DOHH2 (cell line): ENCODE measurements around the gene KLHDC9.
"Not testable (repeated sequence)": the region's sequence is repeated elsewhere in the genome, so short reads cannot be mapped to it uniquely, and the experiment has no call there.

ENCODE experiments used
- H3F3A ChIP-seq: fragments of 200-600 bp; sonication (generic), shearing (Covaris generic); 2 replicates; pipeline ENCODE4 v1.6.0; 2016; ENCODE audit warnings: antibody characterized with exemption, mild to moderate bottlenecking; ENCODE audit not compliant: control insufficient read depth, insufficient read depth
- H3K27ac ChIP-seq: fragments of 200-600 bp; sonication (generic); 2 replicates; pipeline ENCODE4 v1.5.1; 2014; ENCODE audit warnings: low read depth, mild to moderate bottlenecking, low read length, moderate library complexity
- H3K27me3 ChIP-seq: fragments of 200-600 bp; sonication (generic); 2 replicates; pipeline ENCODE4 v1.6.1; 2014; ENCODE audit warnings: mild to moderate bottlenecking, low read length, mixed read lengths; ENCODE audit not compliant: control insufficient read depth
- H3K36me3 ChIP-seq: fragments of 200-600 bp; sonication (generic); 2 replicates; pipeline ENCODE4 v1.6.1; 2014; ENCODE audit warnings: mild to moderate bottlenecking, low read length, moderate library complexity, mixed read lengths; ENCODE audit not compliant: control insufficient read depth
- H3K4me1 ChIP-seq: fragments of 200-600 bp; sonication (generic); 2 replicates; pipeline ENCODE4 v1.6.1; 2014; ENCODE audit warnings: mild to moderate bottlenecking, low read length, mixed read lengths; ENCODE audit not compliant: control insufficient read depth
- H3K4me2 ChIP-seq: fragments of 200-600 bp; sonication (generic); 2 replicates; pipeline ENCODE4 v1.6.0; 2014; ENCODE audit warnings: mild to moderate bottlenecking, low read length, moderate library complexity
- H3K4me3 ChIP-seq: fragments of 200-600 bp; sonication (generic); 2 replicates; pipeline ENCODE4 v1.5.1; 2014; ENCODE audit warnings: mild to moderate bottlenecking, low read length, mixed read lengths
- H3K79me2 ChIP-seq: fragments of 200-600 bp; sonication (generic); 2 replicates; pipeline ENCODE4 v1.6.1; 2014; ENCODE audit warnings: mild to moderate bottlenecking, low read length, mixed read lengths; ENCODE audit not compliant: control insufficient read depth
- H3K9me2 ChIP-seq: fragments of 200-600 bp; sonication (generic); replicated peaks from 2 replicates; pipeline ENCODE4 v1.6.1; 2014; ENCODE audit warnings: mild to moderate bottlenecking, low read length, mixed read lengths; ENCODE audit not compliant: control insufficient read depth
- H3K9me3 ChIP-seq: fragments of 200-600 bp; sonication (generic); 2 replicates; pipeline ENCODE4 v1.6.1; 2014; ENCODE audit warnings: antibody characterized with exemption, low read length, mixed read lengths; ENCODE audit not compliant: control insufficient read depth, insufficient read depth
- H4K20me1 ChIP-seq: fragments of 200-600 bp; sonication (generic); 2 replicates; pipeline ENCODE4 v1.6.0; 2014; ENCODE audit warnings: low read depth, mild to moderate bottlenecking, antibody characterized with exemption, low read length, moderate library complexity; ENCODE audit not compliant: control insufficient read depth, insufficient read depth
- EZH2phosphoT487 ChIP-seq: fragments of 200-600 bp; sonication (generic); IDR thresholded peaks from 2 replicates; pipeline ENCODE4 v1.6.1; 2017; ENCODE audit warnings: borderline replicate concordance, mild to moderate bottlenecking, antibody characterized with exemption, low read length, moderate library complexity, mixed read lengths
- TF ChIP-seq, protein P1 (sequence below): fragments of 200-600 bp; sonication (generic); IDR thresholded peaks from one replicate; pipeline ENCODE4 v1.5.1; 2014; ENCODE audit warnings: antibody characterized with exemption, mild to moderate bottlenecking, low read depth, low read length; ENCODE audit not compliant: poor library complexity, severe bottlenecking

The KLHDC9 gene

DNA sequence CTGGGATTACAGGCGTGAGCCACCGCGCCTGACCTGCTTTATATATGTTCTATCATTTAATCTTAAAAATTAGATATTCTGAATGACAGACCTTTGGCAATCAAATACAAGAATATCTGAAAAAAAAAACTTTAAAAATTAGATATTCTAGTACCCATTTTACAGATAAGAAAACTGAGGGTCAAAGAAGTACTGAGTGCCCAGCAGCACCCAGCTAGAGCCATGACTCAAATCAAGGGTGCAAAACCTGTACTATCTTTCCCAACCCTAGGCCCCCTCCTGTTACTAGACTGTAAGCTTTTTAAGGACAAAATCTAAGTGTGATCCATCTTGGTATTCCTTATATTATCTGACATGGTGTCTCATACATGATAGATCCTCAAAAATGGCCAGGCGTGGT, 36.7 kb upstream of the KLHDC9 start:
- Histone ChIP-seq H4K20me1 (peaks cover 3% of the 10 kb centered on the region; the same call in 1 of the 2 replicates), H3K9me2 (no peaks in the 10 kb centered on the region), H3K9me3 (no peaks in the 10 kb centered on the region), H3K79me2 (peaks cover 65% of the 10 kb centered on the region), H3F3A (no peaks in the 10 kb centered on the region), H3K4me3 (no peak overlapping the region), H3K27me3 (no peaks in the 10 kb centered on the region), H3K4me2 (no peak overlapping the region), H3K36me3 (peaks cover 39% of the 10 kb centered on the region), H3K27ac (no peak overlapping the region), H3K4me1 (no peaks in the 10 kb centered on the region)
- TF ChIP-seq, protein P1, sequence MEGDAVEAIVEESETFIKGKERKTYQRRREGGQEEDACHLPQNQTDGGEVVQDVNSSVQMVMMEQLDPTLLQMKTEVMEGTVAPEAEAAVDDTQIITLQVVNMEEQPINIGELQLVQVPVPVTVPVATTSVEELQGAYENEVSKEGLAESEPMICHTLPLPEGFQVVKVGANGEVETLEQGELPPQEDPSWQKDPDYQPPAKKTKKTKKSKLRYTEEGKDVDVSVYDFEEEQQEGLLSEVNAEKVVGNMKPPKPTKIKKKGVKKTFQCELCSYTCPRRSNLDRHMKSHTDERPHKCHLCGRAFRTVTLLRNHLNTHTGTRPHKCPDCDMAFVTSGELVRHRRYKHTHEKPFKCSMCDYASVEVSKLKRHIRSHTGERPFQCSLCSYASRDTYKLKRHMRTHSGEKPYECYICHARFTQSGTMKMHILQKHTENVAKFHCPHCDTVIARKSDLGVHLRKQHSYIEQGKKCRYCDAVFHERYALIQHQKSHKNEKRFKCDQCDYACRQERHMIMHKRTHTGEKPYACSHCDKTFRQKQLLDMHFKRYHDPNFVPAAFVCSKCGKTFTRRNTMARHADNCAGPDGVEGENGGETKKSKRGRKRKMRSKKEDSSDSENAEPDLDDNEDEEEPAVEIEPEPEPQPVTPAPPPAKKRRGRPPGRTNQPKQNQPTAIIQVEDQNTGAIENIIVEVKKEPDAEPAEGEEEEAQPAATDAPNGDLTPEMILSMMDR: no peak
- no peak for TF ChIP-seq EZH2phosphoT487

DNA sequence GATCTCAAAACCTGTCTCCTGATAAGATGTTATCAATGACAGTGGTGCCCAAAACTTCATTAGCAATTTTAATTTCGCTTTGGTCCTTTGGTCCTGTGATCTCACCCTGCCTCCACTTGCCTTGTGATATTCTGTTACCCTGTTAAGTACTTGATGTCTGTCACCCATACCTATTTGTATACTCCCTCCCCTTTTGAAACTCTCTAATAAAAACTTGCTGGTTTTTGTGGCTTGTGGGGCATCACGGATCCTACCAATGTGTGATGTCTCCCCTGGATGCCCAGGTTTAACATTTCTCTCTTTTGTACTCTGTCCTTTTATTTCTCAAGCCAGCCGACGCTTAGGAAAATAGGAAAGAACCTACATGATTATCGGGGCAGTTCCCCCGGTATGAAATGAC, 34.2 kb upstream of the KLHDC9 start:
- not testable (repeated sequence) for H3K9me3 ChIP-seq, H3K4me2 ChIP-seq, H3K4me3 ChIP-seq, H3K27me3 ChIP-seq, H3K27ac ChIP-seq, H3K9me2 ChIP-seq, H3F3A ChIP-seq
- Histone ChIP-seq H3K79me2 (peaks cover 85% of the 10 kb centered on the region), H3K4me1 (peaks cover 24% of the 10 kb centered on the region), H4K20me1 (peaks cover 10% of the 10 kb centered on the region), H3K36me3 (peaks cover 44% of the 10 kb centered on the region)

DNA sequence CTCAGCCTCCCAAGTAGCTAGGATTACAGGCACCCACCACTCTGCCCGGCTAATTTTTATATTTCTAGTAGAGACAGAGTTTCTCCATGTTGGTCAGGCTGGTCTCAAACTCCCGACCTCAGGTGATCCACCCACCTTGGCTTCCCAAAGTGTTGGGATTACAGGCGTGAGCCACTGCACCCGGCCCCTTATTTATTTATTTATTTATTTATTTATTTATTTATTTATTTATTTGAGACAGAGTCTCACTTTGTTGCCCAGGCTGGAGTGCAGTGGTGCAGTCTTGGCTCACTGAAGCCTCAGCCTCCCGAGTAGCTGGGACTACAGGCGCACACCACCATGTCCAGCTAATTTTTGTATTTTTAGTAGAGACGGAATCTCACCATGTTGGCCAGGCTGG, 32.5 kb upstream of the KLHDC9 start:
- H3K9me3 ChIP-seq, H3K27ac ChIP-seq, H3K4me3 ChIP-seq, H3K9me2 ChIP-seq, H3K27me3 ChIP-seq, H3F3A ChIP-seq, H3K4me2 ChIP-seq: not testable (repeated sequence)
- peaks cover 84% of the 10 kb centered on the region for H3K79me2 ChIP-seq
- peaks cover 10% of the 10 kb centered on the region for H4K20me1 ChIP-seq
- H3K36me3 ChIP-seq: peaks cover 42% of the 10 kb centered on the region
- H3K4me1 ChIP-seq: peaks cover 33% of the 10 kb centered on the region

DNA sequence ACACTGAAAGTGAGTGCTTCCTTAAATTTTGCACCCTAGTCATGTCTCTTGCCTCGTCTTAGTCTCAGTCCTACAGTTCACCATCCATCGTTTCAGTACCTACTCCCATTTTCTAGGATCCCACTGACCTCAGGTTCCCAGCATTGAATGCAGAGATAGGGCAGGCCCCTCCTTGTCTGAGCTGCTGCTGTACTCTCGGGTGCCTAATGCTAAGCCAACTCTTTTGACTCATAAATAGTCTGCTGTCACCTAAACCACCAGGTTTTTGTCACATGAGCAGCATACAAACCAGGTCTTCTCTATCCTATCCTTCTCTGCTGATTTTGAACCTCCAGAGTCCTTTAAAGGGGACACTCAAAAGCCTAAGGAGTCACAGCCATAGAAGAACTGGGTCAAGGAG, 31.5 kb upstream of the KLHDC9 start:
- TF ChIP-seq, protein P1: no peak
- TF ChIP-seq EZH2phosphoT487: no peak
- peak overlapping the region; percentile 30 for H3K4me2 ChIP-seq
- 0 out of 2 replicates have a peak overlapping the region, but pooled peaks have one; percentile 6 for H3K4me3 ChIP-seq
- peaks cover 10% of the 10 kb centered on the region for H4K20me1 ChIP-seq
- H3K27me3 ChIP-seq: no peaks in the 10 kb centered on the region
- H3K4me1 ChIP-seq: peaks cover 35% of the 10 kb centered on the region
- peaks cover 78% of the 10 kb centered on the region for H3K79me2 ChIP-seq
- peaks cover 2% of the 10 kb centered on the region; the same call in 1 of the 2 replicates for H3F3A ChIP-seq
- H3K9me3 ChIP-seq: no peaks in the 10 kb centered on the region
- no peak overlapping the region for H3K27ac ChIP-seq
- no peaks in the 10 kb centered on the region for H3K9me2 ChIP-seq
- H3K36me3 ChIP-seq: peaks cover 42% of the 10 kb centered on the region
